Smooth muscle cell of the brain vasculature (primary cell): ENCODE measurements around the gene OTOS.

Experiments used
- DNase-seq: peaks from one replicate; pipeline ENCODE4 v3.0.0-alpha.2; 2012; ENCODE audit warnings: low read depth, low spot score

The OTOS gene

DNA sequence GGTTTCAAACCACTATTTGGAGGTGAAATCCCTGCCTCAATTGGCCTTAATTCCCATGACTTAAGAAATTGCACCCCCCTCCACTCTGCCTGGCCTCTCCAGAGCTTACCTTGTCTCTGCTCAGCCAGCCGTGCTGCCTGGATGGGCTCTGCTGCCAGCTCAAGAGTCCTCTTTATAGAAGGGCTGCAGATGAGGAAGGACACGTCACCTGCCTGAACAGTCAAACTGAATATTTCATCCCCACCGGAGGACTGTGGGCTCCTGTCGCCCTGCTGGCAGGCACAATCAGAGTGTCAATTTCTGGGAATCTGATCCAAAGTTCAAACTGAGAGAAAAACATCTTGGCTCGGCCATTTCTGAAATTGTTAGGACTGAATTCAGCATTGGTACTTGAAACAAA, at the start of gene OTOS:
Gene OTOS (minus strand): TSS at position 148 of the 400 bp plus-strand sequence. CDS start 332 bp downstream, outside the sequence.
- DNase-seq, result no peak

GRCh38 chr2:240189686-240190085, 49.2 kb upstream of the OTOS start:
- no peak for DNase-seq

GRCh38 chr2:240187989-240188590, 47.6 kb upstream of the OTOS start:
- DNase-seq, result no peak

DNA sequence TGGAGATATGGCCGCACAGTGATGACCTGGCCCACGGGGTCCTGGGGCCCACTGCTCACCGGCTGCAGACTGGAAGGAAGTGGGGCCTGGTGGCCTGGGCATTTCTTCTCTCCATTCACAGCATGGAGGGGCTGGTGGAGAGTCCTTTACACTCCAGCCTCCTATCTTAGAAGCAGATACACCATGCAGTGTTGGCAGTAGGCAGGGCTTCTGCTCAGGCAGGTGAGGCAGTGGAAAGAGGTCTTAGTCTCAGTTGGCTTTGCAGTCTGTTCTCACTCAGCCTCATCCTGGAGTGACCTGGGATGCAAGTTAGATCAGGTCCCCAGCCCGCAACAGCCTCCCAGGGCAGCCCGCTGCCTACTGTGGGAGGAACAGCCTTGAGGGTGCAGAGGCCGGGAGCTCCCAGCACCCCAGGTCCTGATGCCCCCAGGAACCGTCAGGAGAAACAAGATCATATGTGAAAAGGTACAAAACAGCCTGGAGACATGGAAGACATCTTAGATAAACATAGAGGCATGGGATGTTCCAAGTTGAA, 45.8 kb upstream of the OTOS start:
- DNase-seq, result no peak

- DNase-seq, result no peak
These were observed 44.2 kb upstream of the OTOS start for GRCh38 chr2:240184656-240185055.

GRCh38 chr2:240183875-240184590, 43.6 kb upstream of the OTOS start:
- no peak for DNase-seq

- DNase-seq, result no peak
These were observed 42.8 kb upstream of the OTOS start for GRCh38 chr2:240183006-240183874.

DNA sequence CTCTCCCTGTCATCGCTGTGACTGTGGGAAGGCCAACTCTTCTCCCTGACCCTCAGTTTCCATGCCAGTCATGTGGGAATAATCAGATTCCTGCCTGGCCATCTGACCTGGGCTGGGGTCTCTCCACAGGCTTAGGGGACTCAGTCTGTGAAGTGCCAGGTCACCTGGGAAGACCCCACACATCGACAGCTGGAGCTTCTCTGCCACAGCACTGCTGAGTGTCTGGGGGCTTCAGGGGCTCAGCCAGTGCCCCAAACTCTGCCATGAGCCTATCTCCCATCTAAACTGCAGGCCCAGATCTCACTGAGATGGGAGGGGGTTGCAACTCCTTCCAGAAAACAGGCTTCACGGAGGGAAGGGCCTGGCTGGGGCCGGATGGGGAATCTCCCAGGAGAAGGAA, 42.0 kb upstream of the OTOS start:
- DNase-seq, result no peak

GRCh38 chr2:240182001-240182400, 41.5 kb upstream of the OTOS start:
- DNase-seq, result no peak

GRCh38 chr2:240179941-240180666, 39.6 kb upstream of the OTOS start:
- no peak for DNase-seq

GRCh38 chr2:240179186-240179815, 38.8 kb upstream of the OTOS start:
- no peak for DNase-seq

DNA sequence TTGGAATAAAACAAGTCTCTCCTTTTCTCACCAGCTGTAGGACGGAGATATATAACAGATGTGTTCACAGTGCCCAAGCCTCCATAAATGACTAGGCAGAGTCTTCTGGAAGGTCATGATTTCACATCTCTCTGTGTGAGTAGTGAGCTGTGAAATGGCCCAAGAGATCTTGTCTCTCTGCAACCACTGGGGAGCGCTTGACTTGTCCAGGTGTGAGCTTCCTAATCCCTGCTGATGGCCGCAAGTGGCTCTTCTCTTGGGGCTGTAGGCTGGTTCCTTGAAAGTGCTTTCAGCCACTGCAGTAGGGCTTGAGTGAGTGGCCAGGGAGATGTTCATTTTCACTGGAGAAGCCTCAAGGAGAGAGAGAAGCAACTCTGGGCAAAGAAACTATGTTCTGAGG, 38.1 kb upstream of the OTOS start:
- DNase-seq, result no peak

GRCh38 chr2:240174496-240174895, 34.0 kb upstream of the OTOS start:
- DNase-seq, result no peak

GRCh38 chr2:240172071-240172895, 31.8 kb upstream of the OTOS start:
- DNase-seq, result no peak

- DNase-seq, result no peak
These were observed 30.4 kb upstream of the OTOS start for GRCh38 chr2:240170883-240171282.

GRCh38 chr2:240170354-240170735, 29.9 kb upstream of the OTOS start:
- DNase-seq, result no peak

- DNase-seq, result no peak
These were observed 29.3 kb upstream of the OTOS start for GRCh38 chr2:240169486-240170353.

DNA sequence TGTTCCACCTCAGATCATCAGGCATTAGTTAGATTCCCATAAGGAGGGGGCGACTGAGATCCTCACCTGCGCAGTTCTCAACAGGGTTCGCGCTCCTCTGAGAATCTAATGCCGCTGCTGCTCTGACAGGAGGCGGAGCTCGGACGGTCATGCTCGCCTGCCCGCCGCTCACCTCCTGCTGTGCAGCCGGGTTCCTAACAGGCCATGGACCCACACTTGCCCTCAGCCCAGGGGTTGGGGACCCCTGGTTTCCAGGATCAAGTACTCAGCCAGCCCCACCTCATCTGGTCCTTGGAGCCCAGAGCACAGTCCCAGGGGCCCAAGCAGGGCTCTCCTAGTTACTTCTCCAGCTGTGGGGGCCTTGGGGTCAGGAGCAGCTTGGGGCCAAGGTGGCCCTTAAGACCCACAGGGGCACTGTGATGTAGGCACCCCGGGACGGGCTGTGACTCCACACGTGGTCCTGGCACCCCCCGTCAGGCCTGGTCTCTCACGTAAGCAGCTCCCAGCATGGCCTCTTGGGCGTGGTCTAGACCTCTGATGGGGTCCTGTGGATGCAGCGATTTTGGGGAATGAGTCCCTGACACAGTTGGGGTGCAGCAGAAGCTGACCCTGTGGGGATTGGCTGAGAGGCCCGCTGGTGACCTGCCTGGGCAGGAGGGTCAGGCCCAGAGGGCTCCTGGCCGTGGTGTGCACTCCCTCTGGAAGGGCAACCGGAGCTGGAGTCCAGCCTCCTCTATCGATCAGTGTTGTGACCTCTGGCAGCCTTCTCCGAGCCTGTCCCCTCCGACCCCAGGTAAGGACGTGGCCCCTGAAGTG, 28.3 kb upstream of the OTOS start:
- no peak for DNase-seq
